GM18507 (cell line): ENCODE measurements around the gene SLC9A3.

Experiments
- DNase-seq: peaks from one replicate; pipeline ENCODE4 v3.0.0; 2011; ENCODE audit warnings: low read depth; ENCODE audit not compliant: insufficient read length; ENCODE audit errors: extremely low spot score
- FAIRE-seq: peaks from 2 replicates; lab custom pipeline; 2011; peaks lifted over from hg19 to GRCh38; lab: Jason Lieb, UNC

The SLC9A3 gene

DNA sequence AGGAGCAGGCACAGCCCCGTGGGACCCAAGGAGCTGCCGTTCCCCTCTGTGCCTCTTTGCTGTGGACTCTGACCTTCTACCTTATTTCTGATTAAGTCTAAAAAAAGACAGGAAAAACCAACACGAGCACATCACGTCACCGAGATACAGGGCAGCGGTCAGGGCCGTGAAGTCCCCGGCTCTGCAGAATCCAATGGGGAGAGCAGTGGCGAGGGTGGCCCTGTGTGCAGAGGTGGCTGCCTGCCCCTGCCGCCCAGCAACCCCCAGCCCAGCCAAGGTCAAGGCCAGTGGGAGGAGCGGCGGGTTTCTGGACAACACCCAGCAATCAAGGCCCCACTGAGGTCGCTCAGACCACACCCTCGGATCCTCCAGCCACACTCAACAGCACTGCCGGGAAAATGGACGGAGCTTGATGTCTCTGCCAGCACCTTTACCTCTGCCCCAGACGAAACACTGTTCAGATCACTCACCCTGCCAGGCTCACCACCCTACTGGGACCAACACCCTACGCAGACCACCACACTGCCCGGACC is 32.7 kb upstream of the SLC9A3 start:
- FAIRE-seq = no peak
- DNase-seq = no peak

DNA sequence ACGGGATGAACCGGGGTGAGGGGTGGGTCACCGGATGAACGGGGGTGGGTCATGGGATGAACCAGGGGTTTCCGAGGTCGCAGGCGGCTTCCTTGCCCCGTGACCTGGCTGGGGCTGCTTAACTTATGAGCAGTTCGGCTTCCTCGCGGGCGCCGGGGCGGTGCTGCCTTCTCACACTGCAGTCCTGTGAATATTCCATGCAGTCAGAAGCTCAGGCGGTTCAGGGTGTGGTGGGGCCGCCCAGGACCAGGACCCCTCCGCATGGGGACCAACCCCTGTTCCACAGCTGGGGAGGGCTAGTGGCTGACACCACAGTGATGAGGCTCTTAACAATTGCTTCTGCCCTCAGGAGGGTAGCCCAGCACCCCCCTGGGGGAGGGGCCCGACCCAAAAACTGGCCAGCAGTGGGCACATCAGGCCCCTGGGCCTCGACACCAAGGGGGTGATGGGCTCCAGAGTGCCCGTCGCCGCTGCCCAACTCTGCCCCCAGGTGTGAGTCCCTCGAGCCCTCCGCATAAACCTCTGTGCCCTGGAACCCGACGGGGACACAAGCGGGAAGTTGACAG is 30.9 kb upstream of the SLC9A3 start:
- DNase-seq (no peak), FAIRE-seq (no peak)

- DNase-seq (no peak), FAIRE-seq (no peak)
Measured at GRCh38 chr5:554284-554988, 30.2 kb upstream of the SLC9A3 start.

DNA sequence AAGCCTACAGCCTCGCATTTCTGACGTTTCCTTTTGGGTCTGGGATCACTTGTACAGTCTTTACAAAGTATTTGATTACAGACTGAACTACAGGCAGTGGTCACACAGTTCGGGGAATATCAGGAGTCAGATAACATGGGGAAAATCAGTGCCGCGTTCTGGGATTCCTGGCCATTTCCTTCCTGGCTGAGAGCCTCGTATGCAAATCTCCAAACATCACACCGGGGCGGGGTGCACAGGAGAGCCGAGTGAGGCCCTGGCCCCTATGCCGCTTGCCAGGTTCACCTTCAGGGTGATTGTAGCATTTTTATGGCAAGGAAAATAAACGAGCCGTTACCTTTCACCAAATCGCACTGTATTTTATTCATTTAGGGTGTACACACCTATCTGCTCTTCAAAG is 29.6 kb upstream of the SLC9A3 start:
- no peak for FAIRE-seq
- no peak for DNase-seq

- no peak for DNase-seq
- FAIRE-seq = no peak
Measured at GRCh38 chr5:551406-551805, 27.2 kb upstream of the SLC9A3 start.

GRCh38 chr5:549229-549628 is 25.0 kb upstream of the SLC9A3 start:
- no peak for FAIRE-seq

GRCh38 chr5:548256-548655 is 24.0 kb upstream of the SLC9A3 start:
- DNase-seq = no peak
- FAIRE-seq = no peak

More at GRCh38 chr5:549229-549628, 25.0 kb upstream of the SLC9A3 start:
- DNase-seq = no peak

DNA sequence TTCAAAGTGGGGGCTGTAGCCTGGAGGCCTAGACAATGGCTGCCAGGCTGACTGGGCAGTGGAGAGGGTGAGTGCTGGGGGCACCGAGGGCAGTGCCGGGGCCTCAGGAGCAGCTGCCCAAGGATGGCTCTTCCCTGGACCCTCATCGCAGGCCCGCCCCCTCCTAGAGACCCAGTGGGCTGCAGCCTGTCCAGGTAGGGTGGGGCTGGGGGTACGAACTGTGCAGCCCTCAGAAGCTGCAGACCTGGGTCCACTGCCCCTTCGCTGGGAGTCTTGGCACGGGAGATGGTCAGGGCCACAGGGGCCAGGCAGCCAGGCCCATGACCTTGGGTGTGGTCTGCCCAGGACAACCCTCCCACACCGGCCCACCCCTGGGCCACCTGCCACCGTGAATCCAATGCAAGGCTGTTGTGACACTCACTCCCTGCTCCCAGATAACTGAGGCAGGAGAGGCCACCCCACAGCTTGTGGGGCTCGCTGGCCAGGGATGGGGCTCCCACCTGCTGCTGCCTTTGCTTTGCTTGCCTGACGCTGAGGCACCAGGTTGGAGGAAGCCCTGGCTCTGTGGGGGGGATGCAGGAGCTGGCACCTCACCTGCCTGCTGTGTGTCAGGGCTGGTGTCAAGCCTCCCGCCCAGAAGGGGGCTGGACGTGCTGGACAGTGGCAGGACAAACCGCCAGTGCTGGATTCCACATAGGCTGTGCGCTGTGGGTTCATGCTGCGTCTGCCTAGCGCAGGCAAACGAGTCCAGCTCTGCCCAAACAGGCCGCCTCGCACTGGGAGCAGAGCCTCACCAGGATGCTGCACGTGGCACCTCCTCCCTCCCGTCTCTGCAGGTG is 23.1 kb upstream of the SLC9A3 start:
- FAIRE-seq (no peak), DNase-seq (no peak)

- no peak for DNase-seq
- no peak for FAIRE-seq
Measured at GRCh38 chr5:546376-546908, 22.2 kb upstream of the SLC9A3 start.

GRCh38 chr5:545641-546375 is 21.6 kb upstream of the SLC9A3 start:
- FAIRE-seq (no peak), DNase-seq (no peak)

DNA sequence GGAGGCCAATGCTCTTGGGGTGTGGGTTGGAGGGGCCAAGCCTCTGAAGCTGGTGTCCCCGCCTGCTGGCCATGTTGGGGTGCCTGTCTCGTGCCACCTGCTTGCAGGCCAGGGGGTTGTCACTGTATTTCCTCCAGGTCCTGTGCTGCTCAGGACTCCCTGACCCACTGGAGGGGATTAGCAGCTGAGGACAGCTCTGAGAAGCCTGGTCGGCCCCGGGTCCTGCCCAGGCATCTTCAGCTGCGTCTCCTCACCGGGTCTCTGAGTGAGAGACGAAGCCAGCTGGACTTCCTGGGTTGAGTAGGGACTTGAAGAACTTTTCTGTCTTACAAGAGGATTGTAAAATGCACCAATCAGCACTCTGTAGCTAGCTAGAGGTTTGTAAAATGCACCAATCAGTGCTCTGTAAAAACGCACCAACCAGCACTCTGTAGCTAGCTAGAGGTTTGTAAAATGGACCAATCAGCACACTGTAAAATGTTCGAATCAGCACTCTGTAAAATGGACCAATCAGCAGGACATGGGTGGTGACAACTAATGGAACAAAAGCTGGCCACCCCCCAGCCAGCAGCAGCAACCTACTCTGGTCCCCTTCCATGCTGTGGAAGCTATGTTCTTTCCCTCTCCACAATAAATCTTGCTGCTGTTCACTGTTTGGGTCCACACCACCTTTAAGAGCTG is 20.6 kb upstream of the SLC9A3 start:
- DNase-seq = no peak
- FAIRE-seq = no peak

GRCh38 chr5:543755-544674 is 19.8 kb upstream of the SLC9A3 start:
- FAIRE-seq (peak; percentile 97), DNase-seq (peak; percentile 92)

DNA sequence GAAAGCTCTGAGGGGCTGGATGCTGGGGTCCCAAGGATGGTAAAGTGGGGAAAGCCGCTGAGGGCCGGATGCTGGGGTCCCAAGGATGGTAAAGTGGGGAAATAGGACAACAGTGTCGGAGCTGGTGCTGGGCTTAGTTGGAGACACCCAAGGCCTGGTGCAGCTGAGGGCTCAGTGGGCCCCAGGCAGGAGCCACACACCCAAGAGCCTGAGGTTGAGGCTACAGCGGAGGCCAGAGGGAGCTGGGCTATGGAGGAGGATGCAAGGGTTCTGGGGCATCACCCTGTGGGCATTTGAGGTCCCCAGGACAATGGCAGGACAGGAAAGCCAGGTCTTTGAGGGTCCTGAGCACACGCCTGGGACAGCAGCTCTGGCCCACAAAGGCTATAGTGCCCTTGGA is 19.1 kb upstream of the SLC9A3 start:
- no peak for DNase-seq
- no peak for FAIRE-seq

- no peak for DNase-seq
- no peak for FAIRE-seq
Measured at GRCh38 chr5:542319-543311, 18.4 kb upstream of the SLC9A3 start.

DNA sequence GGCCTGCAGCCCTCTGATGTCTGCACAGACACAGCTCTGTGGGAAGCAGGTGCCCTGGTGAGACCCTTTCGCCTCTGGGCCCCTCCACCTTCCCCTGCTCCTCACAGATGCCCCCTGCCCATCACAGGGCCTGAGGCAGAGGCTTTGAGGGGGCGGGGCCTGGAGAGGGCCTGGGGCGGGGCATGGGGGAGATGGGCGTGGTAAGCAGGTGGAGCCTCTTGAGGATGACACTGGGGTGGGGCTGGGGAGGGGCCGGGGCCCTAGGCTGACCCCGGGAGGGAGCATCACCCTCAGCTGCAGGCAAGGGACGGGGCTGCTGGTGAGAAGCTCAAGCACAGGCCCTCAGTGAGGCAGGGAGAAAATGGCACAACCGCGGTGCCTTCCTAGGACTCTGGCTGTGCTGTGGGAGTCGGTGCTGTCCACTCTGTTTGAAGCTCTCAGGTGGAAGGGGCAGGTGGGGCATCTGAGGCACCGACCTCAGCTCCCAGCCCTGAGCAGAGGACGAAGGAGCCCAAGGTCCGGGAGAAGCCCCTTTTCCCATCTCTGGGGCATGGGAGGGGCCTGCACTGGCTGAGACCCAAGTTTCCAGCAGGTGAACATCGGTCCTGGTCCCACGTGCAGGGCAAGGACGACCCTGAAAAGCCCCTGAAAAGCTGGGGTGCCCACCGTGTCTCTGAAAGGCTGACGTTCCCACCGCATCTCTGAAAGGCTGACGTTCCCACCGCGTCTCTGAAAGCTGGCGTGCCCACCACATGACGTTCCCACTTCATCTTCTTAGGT is 17.5 kb upstream of the SLC9A3 start:
- DNase-seq (no peak), FAIRE-seq (no peak)

DNA sequence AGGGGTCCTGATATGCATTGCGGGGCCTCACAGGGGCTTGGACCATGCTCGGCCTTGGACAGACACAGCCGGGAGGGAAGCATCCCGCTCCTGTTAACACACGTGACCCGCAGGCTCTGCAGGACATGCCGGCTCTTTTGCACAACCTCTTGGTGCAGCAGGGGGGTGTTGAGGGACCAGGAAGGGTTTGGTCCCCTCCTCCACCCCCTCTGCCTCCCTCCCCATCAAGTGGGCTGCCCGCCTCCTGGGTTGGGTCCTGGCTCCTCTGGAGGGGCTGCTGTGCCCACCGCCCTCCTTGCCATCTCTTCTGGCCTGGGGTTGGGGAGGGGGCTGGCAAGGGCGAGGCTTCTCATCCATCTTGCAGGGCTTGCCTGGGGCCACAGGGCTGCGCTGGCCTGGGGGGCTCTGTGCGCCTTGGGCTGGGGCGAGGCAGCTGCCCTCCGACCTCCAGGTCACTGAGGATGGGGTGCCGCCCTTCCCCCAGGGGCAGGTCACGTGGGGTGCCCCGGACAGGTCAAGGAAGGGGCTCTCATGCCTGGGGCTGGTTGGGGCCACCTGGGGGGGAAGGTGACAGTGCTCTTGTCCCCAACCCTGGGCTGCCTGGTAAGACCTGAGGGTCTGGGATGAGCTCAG is 16.8 kb upstream of the SLC9A3 start:
- no peak for FAIRE-seq
- no peak for DNase-seq
